DMS114 treated with DMSO at 0.1 percent for 48 hours (cell line): ENCODE measurements around the gene ROBO1.
"Not testable (repeated sequence)": the region's sequence is repeated elsewhere in the genome, so short reads cannot be mapped to it uniquely, and the experiment has no call there.

Experiments used
- DNase-seq: peaks from one replicate; lab custom pipeline; 2025; ENCODE audit not compliant: unreplicated experiment; lab: John Stamatoyannopoulos, UW

The ROBO1 gene

DNA sequence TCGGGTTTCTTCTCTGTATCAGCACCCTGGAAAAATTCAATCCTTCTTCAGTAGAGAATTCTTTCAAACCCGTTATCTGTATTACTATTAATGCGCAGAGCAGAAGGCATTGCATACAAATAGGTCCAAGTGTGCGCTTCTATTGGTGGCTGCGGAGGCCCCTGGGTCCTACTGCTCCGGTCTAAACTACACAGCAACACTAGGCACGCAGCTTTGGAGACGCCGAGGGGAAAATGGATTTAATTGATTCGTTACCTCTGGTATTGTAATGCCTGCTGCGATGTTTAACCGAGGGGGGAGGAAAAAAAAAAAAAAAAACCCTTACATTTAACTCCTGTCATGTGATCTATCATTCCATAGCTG lies at the start of gene ROBO1:
TSS of gene ROBO1 (minus strand) at position 94 of the 363 bp plus-strand sequence.
- no peak for DNase-seq

DNA sequence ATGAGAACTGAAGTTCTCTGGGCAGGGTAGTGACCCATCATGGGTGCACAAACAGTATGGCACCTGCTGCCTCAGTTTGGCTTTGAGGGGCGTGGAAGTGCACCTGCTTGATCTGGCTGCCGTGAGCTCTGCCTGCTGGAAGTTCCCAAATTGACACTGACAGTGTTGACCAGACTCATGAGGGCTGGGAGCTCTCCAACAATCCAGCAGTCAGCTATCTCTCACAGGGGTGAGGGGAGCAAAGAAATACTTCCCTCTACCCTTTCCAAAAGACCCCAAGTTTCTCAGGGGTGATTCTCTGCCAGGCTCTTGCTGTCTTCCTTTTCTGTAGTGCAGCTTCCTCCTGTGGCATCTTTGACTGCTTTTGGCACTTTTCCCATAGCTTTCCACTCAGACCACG lies 49.4 kb upstream of the ROBO1 start:
- DNase-seq: no peak

DNA sequence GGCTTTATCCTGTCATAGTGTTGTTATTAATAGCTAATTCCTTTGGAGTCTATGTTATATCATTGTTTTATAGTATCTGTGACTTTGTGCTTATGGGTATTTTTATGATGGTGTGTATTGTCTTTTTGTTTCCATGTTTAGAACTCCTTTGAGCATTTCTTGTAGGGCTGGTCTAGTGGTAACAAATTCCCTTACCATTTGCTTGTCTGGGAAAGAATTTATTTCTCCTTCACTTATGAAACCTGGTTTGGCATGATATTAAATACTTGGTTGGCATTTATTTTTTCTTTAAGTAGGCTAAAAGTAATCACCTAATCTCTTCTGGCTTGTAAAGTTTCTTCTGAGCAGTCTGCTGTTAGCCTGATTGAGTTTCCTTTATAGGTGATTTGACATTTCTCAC lies 47.7 kb upstream of the ROBO1 start:
- no peak for DNase-seq

DNA sequence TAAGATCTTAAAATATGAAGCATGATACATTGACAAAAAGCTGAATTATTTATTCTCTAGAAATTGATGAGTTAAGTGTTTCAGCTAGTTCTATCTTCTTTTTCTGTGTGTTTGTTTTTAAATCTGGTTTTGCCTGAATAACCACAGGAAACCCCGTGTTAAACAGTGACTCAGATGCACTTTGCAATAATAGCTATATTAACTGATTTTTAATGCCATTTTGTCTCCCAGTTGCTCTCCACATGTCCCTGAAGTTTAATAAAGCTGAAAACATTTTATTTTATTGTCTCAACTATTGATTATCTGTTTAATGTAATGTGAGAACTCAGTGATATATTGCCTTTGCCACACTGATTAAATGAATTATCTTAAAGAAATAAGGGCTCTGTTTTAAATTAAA lies 42.8 kb upstream of the ROBO1 start:
- DNase-seq: no peak

DNA sequence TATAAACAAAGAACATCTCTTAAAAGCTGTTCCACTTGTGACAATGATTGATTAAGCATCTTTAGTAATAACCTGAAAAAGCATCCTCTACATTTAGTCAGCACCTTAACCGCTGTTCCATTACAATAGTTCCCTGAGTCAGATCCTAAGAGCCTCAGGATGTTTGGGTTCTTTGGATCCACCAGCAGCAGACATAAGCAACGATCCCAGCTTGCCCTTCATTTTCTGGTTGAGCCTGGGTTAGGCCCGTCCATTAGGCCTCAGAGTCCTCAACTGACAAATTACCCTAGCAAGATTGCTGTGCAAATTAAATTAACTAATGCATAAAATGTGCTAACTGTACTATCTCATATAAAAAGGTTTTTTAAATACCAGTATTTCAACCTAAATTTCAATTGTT lies 42.3 kb upstream of the ROBO1 start:
- DNase-seq: no peak

DNA sequence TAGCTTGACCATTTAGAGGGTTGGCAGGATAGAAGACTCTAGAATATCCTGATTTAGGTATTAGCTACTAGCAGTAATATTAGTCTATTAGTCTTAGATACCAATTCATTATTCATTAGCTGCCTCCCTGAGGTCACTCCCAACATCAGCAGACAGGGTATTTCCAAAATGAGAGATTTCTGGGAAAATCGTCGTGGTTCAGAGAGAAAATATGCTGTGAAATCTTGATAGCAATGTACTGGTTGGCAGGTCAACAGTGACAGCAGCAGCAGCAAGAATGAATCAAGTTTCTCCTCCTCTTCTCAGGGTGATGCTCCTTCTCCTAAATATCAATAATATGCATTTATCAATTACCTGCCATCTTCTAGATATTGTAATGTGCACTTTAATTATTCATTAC lies 41.3 kb upstream of the ROBO1 start:
- DNase-seq: no peak

DNA sequence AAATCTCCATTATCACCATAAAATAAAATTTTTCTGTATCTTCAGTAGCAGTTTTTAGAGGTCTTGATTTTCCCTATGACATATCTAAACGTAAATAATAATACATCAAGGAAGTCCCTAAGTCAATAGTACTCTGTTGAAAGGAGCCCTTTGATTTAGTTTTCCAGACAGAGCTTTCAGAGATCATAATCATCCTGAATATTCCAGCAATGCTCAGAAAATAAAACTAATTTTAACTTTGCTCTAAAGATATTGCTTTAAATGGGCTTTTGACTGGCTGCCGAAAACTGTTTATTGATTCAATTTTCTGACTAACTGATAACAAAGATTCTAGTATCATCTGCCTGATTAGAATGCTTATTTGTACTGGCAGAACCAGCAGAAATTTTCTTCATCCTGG lies 40.7 kb upstream of the ROBO1 start:
- no peak for DNase-seq

DNA sequence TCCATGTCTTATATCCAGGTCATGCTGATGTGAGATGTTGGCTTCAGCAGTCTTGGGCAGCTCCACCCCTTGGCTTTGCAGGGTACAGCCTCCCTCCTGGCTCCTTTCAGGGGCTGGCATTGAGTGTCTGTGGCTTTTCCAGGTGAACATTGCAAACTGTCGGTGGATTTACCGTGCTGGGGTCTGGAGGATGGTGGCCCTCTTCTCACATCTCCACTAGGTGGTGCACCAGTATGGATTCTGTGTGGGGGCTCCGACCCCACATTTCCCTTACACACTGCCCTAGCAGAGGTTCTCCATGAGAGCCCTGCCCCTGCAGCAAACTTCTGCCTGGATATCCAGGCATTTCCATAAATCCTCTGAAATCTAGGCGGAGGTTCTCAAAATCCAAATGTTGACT lies 22.4 kb upstream of the ROBO1 start:
- DNase-seq: not testable (repeated sequence)

DNA sequence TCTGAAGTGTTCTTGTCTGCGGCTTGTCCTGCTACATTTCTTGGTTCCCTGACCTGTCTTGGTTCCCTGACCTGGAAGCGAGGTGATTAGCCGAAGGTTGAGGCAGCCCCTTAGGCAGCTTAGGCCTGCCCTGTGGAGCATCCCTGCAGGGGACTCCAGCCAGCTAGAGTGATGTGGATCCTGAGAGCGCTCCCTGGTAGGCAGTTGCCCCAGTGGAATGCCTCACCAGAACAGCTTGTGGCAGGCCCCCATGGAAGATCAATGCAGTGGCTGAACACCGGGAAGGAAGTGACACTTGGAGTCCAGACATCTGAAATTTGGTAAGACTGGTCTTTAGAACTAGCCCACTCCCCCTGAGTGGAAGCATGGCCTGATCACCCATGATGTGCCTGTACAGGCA lies 5.5 kb upstream of the ROBO1 start:
- no peak for DNase-seq

DNA sequence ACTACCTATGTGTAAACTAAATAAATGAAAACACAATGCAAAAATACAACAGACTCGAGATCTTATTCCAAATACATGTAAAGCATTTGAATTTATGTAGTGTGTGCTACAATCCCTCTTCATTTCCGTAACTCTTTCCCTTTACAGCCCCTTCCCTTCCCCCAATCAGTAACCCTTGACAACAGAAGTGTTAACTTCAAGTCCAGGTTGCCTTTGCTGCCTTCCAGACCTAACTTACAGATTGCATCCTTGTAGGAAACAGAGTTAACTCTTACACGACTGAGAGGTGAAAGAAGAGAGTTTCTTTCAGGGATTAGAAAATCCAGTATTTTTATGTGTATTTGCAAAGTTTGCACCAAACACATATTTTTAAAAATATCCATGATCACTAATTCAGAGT lies 1.4 kb upstream of the ROBO1 start:
- no peak for DNase-seq

DNA sequence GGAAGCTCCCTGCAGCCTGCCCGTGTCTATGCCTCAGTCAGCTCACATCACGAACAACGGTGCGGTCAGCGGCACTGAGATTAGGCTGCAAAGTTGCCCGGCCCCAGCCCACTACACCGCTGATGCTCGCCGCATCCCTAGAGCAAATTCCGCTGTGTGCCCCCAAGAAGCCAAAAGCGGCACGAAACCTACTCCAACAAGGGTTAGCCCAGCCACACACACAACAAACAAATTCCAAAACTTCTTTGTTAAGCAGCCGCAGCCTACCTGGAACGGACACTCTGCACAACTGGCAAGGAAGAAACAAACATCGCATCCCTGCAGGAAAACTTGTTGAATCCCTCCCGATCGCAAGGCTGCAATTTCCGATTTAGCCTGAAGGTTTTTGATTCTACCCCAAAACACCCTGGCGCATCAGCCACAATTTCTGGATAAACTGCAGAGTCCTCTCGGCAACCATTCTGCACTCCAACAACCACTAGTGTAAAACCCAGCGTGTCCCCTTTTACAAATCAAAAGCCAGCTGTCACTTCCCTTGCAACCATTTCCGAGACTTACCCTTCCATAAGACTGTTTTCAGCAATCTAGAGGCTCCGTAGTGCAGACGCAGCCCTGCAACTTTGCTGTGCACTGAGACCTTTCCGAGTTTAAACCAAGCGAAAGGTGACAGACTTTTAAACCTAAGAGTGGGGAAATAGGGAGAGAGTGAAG lies 449 bp downstream of the ROBO1 start:
- no peak for DNase-seq

DNA sequence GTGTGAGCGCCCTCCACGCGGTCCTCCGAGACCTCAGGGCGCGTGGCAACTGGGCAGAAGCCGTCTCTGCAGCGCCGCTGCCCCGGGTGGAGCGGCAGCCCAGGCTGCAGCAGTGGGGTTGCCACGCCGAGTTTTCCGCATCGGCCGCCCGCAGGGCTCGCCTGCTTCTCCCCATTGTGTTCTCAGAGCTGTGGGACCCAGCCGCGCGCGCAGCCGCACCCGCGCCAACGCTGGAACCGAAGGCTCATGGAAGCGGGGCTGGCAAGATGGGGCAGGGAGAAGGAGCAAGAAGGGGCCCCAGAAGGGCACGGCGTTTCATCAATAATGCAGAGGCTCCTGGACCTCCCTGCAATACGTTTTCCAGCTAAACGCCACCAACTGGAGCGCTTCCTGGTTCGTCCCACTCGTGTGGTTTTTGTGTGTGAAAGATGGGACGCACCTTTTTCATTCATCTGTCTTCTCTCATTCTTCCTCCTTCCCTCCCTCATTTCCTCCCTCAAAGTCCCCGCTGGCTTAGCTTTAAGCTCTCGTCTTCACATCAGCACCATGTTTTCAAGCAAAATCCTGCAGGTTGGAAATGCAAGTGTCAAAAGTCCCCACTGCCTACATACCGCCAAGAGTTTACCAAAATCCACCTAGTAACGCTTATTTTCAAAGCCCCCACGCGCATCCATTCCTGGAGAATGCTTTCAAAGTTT lies 1.2 kb downstream of the ROBO1 start:
- DNase-seq: no peak

DNA sequence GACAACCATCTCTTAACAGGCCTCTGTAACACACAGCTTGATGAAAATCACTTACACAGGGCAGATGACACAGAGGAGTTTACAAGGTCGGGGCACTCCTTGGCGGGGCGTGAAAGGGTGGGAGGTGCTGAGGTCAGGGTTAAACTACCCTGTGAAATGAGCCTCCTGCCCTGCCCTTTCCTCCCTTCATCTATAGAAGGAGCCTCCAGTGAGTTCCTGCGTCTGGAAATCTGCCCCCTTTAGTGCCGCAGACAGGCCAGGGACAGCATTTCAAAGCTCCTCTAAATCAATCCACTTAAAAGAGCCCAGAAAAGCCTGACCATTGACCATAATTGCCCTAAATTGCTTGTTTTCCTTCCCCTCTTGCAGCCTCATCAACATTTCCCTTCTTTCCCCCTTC lies 1.9 kb downstream of the ROBO1 start:
- no peak for DNase-seq

DNA sequence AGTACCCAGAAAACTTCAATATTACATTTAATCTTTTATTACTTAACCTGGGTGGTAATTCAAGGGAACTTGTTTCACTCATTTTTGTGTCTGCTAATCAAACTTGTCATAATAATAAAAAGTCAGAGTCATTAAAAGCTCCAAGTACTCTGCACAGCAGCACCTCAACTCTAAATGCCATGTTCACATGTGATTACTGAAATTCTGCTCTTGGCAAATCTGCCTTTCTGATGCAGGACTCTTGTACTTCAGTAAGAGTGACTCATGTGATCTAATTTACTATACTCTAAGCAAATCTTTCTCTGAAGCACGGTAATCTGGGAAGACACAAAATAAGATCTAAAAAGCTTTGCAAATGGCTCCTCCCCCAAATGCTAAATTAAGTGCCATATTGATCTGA lies 6.4 kb downstream of the ROBO1 start:
- no peak for DNase-seq

DNA sequence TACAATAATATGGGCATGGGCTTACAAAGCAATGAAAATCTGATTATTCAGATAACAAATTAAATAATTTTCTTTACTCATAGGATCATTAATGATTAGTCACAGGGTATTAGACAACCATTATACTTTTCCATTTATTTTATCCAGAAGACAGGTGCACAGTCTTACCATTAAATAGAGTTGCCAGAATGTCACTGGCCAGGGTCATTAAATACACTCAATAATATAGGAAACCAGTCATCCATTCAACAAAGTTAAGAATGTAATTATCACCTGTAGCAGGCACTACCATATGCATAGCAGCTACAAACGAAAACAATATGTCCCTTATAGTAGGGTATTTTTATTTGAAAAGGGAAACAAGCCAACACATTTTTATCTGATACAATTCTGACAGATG lies 16.1 kb downstream of the ROBO1 start:
- DNase-seq: no peak

DNA sequence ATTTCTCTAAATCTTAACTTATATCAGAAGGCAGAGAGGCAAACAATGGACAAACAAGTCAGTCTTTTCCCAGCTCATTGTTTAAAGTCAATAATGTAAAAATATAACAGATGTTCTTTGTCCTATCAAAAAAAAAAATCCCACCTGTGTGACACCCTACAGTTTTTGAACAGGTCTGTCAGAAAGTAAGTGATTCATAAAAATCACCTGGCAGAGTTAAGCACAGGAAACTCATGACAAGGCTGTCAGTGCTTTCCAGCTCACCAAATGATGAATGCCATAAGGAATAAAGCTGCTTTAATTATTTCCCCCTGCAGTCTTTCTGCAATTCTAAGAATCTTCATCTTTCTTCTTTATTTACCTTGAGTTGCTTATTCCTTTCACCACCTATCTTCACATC lies 30.3 kb downstream of the ROBO1 start:
- DNase-seq: no peak

DNA sequence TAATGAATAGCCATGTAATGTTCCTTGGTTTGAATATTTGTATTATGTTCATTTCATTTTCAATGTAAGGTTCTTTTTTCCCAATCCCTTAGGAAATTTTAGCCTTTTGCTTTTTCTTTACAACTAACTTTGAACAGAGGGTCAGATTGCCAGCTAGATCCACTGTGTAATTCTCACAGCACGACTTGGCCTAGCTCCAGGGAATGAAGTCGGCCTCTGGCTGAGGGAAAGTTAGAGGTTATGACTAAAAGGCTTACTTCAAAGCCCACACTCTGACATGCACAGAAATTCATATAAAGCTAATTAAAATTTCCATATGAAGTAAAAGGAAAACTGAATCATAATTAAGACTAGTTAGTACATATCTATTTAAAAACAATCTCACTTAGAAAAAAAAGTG lies 38.7 kb downstream of the ROBO1 start:
- DNase-seq: no peak

DNA sequence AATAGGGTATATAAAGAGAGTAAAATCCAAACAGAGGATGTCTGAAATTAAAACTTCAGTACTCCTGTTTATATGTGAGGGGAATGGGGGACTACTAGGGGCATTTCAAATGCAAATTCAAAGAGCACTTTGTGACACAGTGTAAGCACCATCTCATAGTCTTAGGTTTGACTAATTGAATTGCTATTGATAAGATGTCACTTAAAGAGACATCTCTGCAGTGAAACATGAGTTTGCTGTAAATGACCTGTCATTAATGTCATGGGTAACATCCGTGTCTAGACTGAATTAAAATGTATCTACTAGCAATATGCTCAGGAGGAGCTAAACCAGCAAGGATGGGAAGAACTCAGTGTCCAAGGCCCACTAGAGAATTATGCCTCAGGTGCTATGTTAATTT lies 41.0 kb downstream of the ROBO1 start:
- no peak for DNase-seq

DNA sequence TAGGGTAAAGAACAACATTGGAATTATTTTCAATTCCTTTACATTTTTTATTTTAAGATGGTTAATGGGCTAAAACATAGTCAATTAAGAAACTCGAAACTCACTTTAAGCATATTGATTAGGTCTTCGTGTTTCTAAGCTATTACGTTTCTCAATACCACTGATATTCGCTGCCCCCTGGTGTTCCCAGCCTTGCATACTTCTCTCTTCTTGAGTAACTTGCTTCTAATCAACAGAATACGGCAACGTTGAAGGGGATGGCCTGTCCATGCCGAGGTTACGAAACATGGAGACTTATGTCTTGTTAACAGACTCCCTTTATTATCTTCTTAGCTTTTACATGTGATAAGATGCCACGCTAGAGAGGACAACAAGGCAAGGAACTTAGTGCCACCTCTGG lies 43.6 kb downstream of the ROBO1 start:
- no peak for DNase-seq

DNA sequence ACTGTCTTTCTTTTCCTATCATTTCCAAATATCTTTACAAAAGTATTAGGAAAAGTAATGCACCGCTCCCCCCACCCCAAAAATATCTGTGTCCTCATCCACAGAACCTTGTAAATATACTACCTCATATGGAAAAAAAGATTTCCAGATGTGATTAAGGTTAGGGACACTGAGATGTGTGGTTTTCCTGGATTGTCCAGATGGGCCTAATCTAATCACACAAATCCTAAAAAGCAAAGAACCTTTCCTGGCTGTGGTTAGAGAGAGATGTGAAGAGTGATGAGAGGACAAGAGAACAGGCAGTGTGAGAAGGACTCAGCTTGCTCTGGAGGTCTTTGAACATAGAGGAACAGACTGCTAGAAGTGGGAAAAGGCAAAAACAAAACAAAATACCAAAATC lies 77.7 kb downstream of the ROBO1 start:
- no peak for DNase-seq

DNA sequence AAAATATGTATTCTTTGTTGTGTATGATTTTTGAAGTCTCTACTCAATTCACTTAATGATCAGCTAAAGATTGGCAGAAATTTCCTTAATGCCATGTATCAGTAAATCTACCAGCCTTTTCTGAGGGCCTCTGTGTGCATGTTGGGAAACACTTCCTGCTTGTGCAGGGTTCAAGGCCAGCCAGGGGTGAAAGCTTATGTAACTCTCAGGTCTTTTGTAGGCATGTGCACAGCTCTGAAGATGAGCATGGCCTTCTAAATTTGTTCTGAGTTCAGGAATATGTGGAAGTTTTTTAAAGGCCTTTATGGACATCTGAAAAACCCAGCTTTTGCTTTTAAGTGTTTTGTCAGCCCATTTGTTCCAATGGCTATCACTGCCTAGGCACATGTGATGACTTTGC lies 82.7 kb downstream of the ROBO1 start:
- DNase-seq: no peak

DNA sequence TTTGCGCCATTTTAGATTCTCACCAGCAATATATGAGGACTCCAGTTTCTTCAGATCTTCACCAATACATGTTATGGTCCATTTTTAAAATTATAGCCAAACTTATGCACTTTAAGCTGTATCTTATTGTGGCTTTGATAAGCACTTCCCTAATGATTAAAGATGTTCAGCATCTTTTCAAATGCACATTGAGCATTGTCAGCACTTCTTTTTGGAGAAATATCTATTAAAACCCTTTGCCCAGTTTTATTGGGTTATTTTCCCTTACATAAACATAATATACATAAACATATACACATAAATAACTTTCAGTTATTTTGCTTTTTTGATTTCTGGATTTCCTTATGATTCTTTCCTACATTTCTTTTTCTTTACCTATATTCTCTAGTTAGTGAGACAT lies 83.8 kb downstream of the ROBO1 start:
- DNase-seq: no peak

DNA sequence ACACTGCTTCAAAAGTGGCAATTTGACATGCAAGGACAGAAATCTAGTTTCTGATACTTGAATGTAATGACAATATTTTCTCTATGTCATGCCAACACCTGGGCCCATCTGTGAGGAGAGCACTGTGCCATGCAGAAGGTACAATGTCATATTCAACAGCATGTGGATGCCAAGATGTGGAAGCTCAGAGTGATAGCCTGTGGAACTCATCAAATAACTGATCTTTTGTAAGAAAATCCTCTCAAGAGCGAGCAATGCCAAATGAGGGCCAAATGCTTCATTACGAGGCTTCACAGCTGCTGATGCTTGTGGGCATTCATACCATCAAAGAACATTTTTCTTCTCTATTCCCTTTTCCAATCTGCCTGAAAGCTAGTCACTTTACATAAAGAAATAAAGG lies 95.1 kb downstream of the ROBO1 start:
- DNase-seq: no peak
